ENCODE measurements around the gene PHF21A.

DNA sequence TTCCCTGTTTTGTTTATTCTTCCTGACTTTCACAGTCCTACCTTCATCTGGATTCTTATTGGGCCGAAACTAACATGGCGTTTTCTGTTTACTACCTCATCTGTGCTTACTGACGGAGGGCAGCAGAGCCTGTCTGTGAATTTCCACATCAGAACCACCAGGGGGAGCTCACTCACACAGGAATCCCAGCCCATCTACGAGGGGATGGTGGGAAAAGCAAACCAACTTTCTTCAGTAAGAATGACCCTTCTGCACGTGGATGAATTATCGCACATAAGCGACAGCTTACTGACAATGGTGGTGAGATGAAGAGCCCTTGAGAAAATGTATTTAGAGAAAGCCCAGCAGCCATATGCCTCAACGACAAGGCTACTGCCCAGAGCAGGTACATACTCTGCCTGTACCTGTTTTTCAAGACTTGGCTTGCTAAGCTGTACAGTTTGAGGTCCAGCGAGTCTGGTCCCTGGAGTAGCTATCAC is 156.3 kb downstream of the PHF21A start:
- no peak for TF ChIP-seq POLR2AphosphoS5 (IDR thresholded peaks at IDR 0.05; ENCODE audit: low read depth, low read length)
- TF ChIP-seq SIN3A (IDR thresholded peaks at IDR 0.05; ENCODE audit: borderline replicate concordance, insufficient read depth, low read length), result 0 out of 2 replicates have a peak, but pooled peaks have one; percentile 36
- TF ChIP-seq, protein P1, sequence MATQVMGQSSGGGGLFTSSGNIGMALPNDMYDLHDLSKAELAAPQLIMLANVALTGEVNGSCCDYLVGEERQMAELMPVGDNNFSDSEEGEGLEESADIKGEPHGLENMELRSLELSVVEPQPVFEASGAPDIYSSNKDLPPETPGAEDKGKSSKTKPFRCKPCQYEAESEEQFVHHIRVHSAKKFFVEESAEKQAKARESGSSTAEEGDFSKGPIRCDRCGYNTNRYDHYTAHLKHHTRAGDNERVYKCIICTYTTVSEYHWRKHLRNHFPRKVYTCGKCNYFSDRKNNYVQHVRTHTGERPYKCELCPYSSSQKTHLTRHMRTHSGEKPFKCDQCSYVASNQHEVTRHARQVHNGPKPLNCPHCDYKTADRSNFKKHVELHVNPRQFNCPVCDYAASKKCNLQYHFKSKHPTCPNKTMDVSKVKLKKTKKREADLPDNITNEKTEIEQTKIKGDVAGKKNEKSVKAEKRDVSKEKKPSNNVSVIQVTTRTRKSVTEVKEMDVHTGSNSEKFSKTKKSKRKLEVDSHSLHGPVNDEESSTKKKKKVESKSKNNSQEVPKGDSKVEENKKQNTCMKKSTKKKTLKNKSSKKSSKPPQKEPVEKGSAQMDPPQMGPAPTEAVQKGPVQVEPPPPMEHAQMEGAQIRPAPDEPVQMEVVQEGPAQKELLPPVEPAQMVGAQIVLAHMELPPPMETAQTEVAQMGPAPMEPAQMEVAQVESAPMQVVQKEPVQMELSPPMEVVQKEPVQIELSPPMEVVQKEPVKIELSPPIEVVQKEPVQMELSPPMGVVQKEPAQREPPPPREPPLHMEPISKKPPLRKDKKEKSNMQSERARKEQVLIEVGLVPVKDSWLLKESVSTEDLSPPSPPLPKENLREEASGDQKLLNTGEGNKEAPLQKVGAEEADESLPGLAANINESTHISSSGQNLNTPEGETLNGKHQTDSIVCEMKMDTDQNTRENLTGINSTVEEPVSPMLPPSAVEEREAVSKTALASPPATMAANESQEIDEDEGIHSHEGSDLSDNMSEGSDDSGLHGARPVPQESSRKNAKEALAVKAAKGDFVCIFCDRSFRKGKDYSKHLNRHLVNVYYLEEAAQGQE (IDR thresholded peaks at IDR 0.05; ENCODE audit: insufficient read depth in 1 of 2, low read depth in 2 of 2, low read length in 2 of 2), result 0 out of 4 replicates have a peak, but pooled peaks of 1 of the 2 experiments have one; percentile 18

Data from PFSK-1 (cell line).